ENCODE results near the gene FBXW12. TPM values are rescaled to one million over a fixed set of nuclear protein-coding genes. Genes with fewer than 3 reads are reported as not detected.
"Not testable (repeated sequence)": the region's sequence is repeated elsewhere in the genome, so short reads cannot be mapped to it uniquely, and the experiment has no call there.

Gene FBXW12
- 1 to 10 TPM in 1 of 4 donors, not detected in 3; 1.1 TPM for total RNA-seq

- TF ChIP-seq, protein P1, sequence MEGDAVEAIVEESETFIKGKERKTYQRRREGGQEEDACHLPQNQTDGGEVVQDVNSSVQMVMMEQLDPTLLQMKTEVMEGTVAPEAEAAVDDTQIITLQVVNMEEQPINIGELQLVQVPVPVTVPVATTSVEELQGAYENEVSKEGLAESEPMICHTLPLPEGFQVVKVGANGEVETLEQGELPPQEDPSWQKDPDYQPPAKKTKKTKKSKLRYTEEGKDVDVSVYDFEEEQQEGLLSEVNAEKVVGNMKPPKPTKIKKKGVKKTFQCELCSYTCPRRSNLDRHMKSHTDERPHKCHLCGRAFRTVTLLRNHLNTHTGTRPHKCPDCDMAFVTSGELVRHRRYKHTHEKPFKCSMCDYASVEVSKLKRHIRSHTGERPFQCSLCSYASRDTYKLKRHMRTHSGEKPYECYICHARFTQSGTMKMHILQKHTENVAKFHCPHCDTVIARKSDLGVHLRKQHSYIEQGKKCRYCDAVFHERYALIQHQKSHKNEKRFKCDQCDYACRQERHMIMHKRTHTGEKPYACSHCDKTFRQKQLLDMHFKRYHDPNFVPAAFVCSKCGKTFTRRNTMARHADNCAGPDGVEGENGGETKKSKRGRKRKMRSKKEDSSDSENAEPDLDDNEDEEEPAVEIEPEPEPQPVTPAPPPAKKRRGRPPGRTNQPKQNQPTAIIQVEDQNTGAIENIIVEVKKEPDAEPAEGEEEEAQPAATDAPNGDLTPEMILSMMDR (IDR thresholded peaks at IDR 0.05; ENCODE audit: low read depth) = no peak
Observed at GRCh38 chr3:48371651-48372376, at the start of gene FBXW12. Gene FBXW12 (plus strand): TSS chr3:48372219. CDS start chr3:48372768, 549 bp downstream.

DNA sequence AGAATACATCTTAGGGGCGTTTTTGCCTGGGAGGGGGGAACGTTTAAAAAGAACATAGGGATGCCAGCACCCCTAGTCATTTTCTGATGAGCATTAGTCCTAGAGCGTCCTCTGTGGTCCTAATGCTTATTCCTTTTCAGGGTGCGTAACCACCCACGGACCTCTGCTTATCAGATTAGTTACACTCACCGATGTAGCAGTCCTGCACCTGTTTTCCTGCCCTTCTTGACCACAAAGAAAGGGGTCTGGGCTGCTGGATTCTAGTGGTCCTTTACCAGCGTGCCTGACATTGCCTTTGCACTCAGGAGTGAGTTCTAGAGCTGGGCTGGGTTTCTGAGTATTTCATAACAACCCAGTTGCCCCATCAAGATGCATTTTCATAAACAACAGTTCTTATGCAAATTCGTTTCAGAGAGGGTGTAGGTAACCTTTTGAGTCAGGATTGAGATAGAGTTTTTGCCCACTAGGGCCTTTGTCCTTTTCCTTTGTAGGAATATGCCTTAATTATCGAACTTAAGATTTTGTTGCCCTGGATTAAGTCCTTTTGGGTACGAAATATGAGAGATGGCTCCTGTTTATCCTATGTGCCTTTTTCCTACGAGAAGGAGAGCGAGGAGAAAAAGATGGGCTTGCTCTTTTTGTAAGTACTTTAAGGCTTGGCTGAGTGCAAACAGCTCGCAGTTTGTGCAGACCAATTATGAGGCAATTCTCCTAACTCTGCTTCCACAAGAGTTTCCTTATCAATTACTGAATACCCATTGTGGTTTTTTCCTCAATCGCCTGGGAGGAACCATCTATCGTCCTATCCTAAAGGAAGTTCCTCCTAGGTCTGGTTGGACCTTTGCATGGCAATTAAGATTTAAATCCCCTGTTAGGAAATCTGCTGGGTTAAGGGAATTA lies 38.4 kb upstream of the FBXW12 start, which contains the start of gene SPINK8:
TSS of gene SPINK8 (minus strand) at position 316 of the 900 bp plus-strand sequence. CDS start 5,320 bp downstream, outside the sequence.
- TF ChIP-seq, protein P1 (IDR thresholded peaks at IDR 0.05; ENCODE audit: low read depth) = not testable (repeated sequence)

GRCh38 chr3:48334605-48335004 lies 37.4 kb upstream of the FBXW12 start:
- TF ChIP-seq, protein P1 (IDR thresholded peaks at IDR 0.05; ENCODE audit: low read depth) = no peak

GRCh38 chr3:48338635-48339034 lies 33.4 kb upstream of the FBXW12 start:
- TF ChIP-seq, protein P1 (IDR thresholded peaks at IDR 0.05; ENCODE audit: low read depth) = no peak

DNA sequence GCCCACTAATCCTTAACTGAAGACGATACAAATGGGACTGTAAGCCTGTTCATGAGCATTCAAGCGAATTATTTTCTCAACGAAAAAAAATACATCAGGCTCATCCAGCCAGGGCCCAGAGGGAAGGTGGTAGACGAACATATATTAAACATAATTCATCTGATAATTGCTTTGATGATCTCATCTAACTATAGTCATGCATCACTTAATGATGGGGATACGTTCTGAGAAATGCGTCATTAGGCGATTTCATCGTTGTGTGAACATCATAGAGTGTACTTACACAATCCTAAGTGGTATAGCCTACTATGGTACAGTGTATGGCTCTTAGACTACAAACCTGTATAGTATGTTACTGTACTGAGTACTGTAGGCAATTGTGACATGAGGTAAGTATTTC lies 28.6 kb upstream of the FBXW12 start:
- TF ChIP-seq, protein P1 (IDR thresholded peaks at IDR 0.05; ENCODE audit: low read depth) = no peak

- TF ChIP-seq, protein P1 (IDR thresholded peaks at IDR 0.05; ENCODE audit: low read depth) = no peak
Observed at GRCh38 chr3:48344867-48345507, 27.0 kb upstream of the FBXW12 start.

All from subcutaneous adipose tissue (tissue), 4 donors.